ENCODE data around the gene PTH1R. TPM values are rescaled to one million over a fixed set of nuclear protein-coding genes. Genes with fewer than 3 reads are reported as not detected.

PTH1R gene
- total and polyA plus RNA-seq, 11 donors = 2.1 to 23.4 (median 6.5) TPM

DNA sequence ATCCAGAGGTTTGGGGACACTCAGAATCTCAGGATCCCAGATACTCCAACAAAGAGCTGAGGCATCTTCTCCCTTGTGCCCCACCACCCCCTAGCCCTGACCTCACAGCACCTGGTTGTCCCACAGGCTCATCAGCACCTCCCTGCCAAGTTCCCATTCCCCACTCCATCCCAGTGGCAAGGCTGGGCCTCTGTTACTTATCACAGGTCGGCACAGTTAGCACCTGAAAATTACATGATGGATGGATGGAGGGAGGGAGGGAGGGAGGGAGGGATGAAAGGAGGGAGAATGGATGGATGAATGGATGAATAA, 27.1 kb upstream of the PTH1R start:
- Histone ChIP-seq H3K27me3 (no peaks in the 10 kb centered on the region), H3K36me3 (peaks cover 0 to 3% (median 0%) of the 10 kb centered on the region in 9 donors), H3K27ac (peak overlapping the region in 3 of 12 donors; percentile 24 to 46 (median 43)), H3K4me3 (no peak overlapping the region), H3K4me1 (peaks cover 0 to 42% (median 27%) of the 10 kb centered on the region in 12 donors), H3K9me3 (no peaks in the 10 kb centered on the region)
- 43 to 59% (median 52%) methylated on average over 1 of the region's 1 CpG for WGBS, 4 donors
- DNase-seq (peak in 2 of 5 donors; percentile 9 to 21), ATAC-seq (no peak)
- intact Hi-C loops (cut with DNase I) = no loop called here
- TF ChIP-seq POLR2A (IDR thresholded peaks at IDR 0.05) (no peak), CTCF (IDR thresholded peaks at IDR 0.05) (no peak)

- ATAC-seq = peak in 3 of 4 donors; percentile 1 to 3 (median 2)
- H3K36me3 ChIP-seq = peaks cover 0 to 14% (median 0%) of the 10 kb centered on the region in 9 donors
- peaks cover 0 to 30% (median 18%) of the 10 kb centered on the region in 12 donors for H3K4me1 ChIP-seq
- intact Hi-C loops (cut with DNase I) = no loop called here
- no peaks in the 10 kb centered on the region for H3K27me3 ChIP-seq
- no peak overlapping the region for H3K4me3 ChIP-seq
- peak overlapping the region in 7 of 12 donors; percentile 3 to 61 (median 38) for H3K27ac ChIP-seq
- peak in 3 of 5 donors; percentile 18 to 47 (median 46) for DNase-seq
- 55 to 72% (median 68%) methylated on average over 13 of the region's 13 CpGs for WGBS, 4 donors
- TF ChIP-seq POLR2A (IDR thresholded peaks at IDR 0.05) = no peak
- no peak for TF ChIP-seq CTCF (IDR thresholded peaks at IDR 0.05)
- no peaks in the 10 kb centered on the region for H3K9me3 ChIP-seq
These were observed 25.9 kb upstream of the PTH1R start for GRCh38 chr3:46851364-46852333.

GRCh38 chr3:46852334-46852720, 25.2 kb upstream of the PTH1R start:
- Histone ChIP-seq H3K4me3 (no peak overlapping the region), H3K27ac (peak overlapping the region in 6 of 12 donors; percentile 32 to 61 (median 52))
- DNase-seq = peak in 3 of 5 donors; percentile 6 to 27 (median 22)

More at GRCh38 chr3:46852334-46852720, 25.2 kb upstream of the PTH1R start:
- Histone ChIP-seq H3K4me1 (peaks cover 0 to 30% (median 11%) of the 10 kb centered on the region in 12 donors), H3K9me3 (no peaks in the 10 kb centered on the region), H3K36me3 (peaks cover 0 to 21% (median 6%) of the 10 kb centered on the region in 9 donors), H3K27me3 (no peaks in the 10 kb centered on the region)
- TF ChIP-seq CTCF (IDR thresholded peaks at IDR 0.05) (no peak), POLR2A (IDR thresholded peaks at IDR 0.05) (no peak)
- 58 to 81% (median 78%) methylated on average over 9 of the region's 9 CpGs for WGBS, 4 donors
- no peak for ATAC-seq
- intact Hi-C loops (cut with DNase I) = no loop called here

All from heart left ventricle (tissue), 16 donors.